ENCODE measurements around the gene TRIM64. TPM values are rescaled to one million over a fixed set of nuclear protein-coding genes. Genes with fewer than 3 reads are reported as not detected.
"Not testable (repeated sequence)": the region's sequence is repeated elsewhere in the genome, so short reads cannot be mapped to it uniquely, and the experiment has no call there.

TRIM64 gene
- not detected for total RNA-seq

DNA sequence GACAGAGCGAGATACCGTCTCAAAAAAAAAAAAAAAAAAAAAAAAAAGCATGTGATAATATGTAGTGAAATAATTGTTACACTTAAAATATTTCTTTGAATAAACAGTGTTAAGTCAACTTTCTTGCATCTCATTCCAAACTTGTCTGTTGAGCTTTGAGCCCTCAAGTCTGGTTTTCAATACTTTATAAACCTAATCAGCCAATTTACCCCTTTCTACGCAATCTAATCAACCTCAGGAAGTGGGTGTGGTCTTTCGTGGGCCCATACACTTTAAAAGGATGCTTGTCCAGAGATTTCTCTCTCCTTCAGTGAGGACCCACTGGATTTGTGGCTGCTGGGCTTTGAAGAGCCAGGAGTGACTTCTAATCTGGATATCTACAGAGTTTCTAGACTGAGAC is at the start of gene TRIM64:
TRIM64 (plus strand) TSS at position 301 of the 400 bp plus-strand sequence. CDS start 2,467 bp downstream, outside the sequence.
- H3K9me3 Mint-ChIP-seq; H3K27ac Mint-ChIP-seq; ATAC-seq; CTCF ChIA-PET; intact Hi-C loops (cut with micrococcal nuclease); H3K4me3 Mint-ChIP-seq; POLR2A ChIA-PET; H3K36me3 Mint-ChIP-seq (ENCODE audit: low read depth); H3K27me3 Mint-ChIP-seq; DNase-seq; H3K4me1 Mint-ChIP-seq (ENCODE audit: low read depth): not testable (repeated sequence)

DNA sequence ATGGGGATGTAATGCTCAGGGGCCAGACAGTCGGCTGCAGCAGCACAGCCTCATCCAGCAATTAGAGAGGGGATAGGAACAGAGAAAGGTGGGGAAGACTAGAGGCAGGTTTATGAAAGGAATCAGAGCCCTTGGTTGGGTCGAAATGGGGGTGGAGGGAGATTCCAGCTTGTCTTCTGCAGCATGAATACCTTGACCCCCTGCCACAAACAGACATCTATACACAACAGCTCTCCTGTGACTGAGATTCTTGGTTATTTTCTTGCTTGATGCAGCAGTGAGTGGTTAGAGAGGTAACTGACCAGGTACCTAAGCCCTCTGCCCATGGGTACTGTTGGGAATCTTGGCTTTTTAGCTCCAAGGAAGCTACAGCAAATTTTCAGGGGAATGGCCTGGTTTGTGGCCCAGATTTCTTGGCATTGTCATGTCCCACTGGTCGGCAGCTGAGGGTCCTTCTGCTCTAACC is 43.6 kb upstream of the TRIM64 start, which contains the start of gene TRIM49D1:
TRIM49D1 (minus strand) TSS at position 51 of the 466 bp plus-strand sequence. CDS start 4,535 bp downstream, outside the sequence.
- TF ChIP-seq CTCF (IDR thresholded peaks at IDR 0.05): no peak
- ATAC-seq: no peak
- H3K27ac Mint-ChIP-seq: no peak within 1 kb of the TSS
- no peak for DNase-seq
- ChIA-PET CTCF (no interaction called here), POLR2A (no interaction called here)
- intact Hi-C loops (cut with micrococcal nuclease): no loop called here
- no peak within 1 kb of the TSS for H3K4me3 Mint-ChIP-seq
- no peaks in the 10 kb centered on the region for H3K27me3 Mint-ChIP-seq
- H3K9me3 Mint-ChIP-seq: no peaks in the 10 kb centered on the region
- H3K4me1 Mint-ChIP-seq (ENCODE audit: low read depth): no peaks in the 10 kb centered on the region
- H3K36me3 Mint-ChIP-seq (ENCODE audit: low read depth): no peaks in the 10 kb centered on the region

DNA sequence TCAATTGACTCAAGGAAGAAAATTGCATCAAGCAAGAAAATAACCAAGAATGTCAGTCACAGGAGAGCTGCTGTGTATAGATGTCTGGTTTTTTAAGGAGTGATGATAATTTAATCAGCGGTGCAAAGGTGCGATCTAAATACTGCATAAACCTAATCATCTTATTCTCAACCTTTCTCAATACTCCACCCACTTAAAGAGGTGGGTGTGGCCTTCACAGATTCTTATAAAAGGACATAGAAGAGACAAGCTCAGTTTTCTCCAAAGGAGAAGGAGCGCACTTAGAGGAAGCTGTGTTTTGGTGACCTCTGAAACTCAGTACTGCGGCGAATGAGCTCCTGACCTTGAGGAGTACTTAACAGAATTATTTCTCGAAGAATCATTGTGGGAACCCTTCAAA is 42.1 kb upstream of the TRIM64 start, which contains the start of gene TRIM49D2:
TRIM49D2 (plus strand) TSS at position 301 of the 400 bp plus-strand sequence. CDS start 2,698 bp downstream, outside the sequence.
- DNase-seq; ATAC-seq; H3K9me3 Mint-ChIP-seq; H3K4me1 Mint-ChIP-seq (ENCODE audit: low read depth); intact Hi-C loops (cut with micrococcal nuclease); H3K27me3 Mint-ChIP-seq; H3K4me3 Mint-ChIP-seq; POLR2A ChIA-PET; H3K27ac Mint-ChIP-seq; H3K36me3 Mint-ChIP-seq (ENCODE audit: low read depth); CTCF ChIA-PET: not testable (repeated sequence)

DNA sequence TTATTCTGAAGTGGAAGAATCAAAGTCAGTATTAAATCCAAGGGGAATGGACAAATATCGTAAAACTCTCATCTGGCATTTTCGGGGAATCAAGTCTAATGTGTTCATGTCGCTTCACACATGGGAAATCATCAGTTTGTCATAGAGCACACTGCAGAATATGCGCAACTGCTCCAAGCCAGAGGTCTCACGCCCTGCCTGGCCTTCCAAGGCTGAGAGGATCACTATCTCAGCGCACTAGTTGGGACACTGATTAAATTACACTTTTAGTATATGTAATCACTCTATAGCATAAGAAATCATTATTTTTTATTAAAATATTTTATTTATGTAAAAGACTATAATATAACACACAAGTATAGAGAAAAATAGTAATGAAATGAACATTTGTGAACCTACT is 5.0 kb upstream of the TRIM64 start:
- H3K36me3 Mint-ChIP-seq (ENCODE audit: low read depth); H3K27me3 Mint-ChIP-seq; H3K27ac Mint-ChIP-seq; POLR2A ChIA-PET; intact Hi-C loops (cut with micrococcal nuclease); H3K4me1 Mint-ChIP-seq (ENCODE audit: low read depth); ATAC-seq; CTCF ChIA-PET; H3K9me3 Mint-ChIP-seq; DNase-seq; H3K4me3 Mint-ChIP-seq: not testable (repeated sequence)

Other genes with a start within 250 kb of the TRIM64 start
- gene TRIM49, start 157.5 kb upstream of the TRIM64 start, total RNA-seq: not detected
- not detected for gene TRIM64B, start 87.5 kb upstream of the TRIM64 start, total RNA-seq
- gene TRIM49D1, start 43.8 kb upstream of the TRIM64 start, total RNA-seq: not detected
- gene TRIM49D2, start 42.0 kb upstream of the TRIM64 start, total RNA-seq: not detected
- gene TRIM49C, start 65.1 kb downstream of the TRIM64 start, total RNA-seq: not detected
- not detected for gene UBTFL1, start 119.9 kb downstream of the TRIM64 start, total RNA-seq
- gene NAALAD2, start 168.6 kb downstream of the TRIM64 start, total RNA-seq: not detected